HG03457 (cell line): ENCODE data around the gene CYTH4.

Experiments
- ATAC-seq: cut with Tn5 transposase; IDR thresholded peaks from one replicate; pipeline ENCODE4 v1.9.1; 2021; ENCODE audit warnings: moderate number of reproducible peaks; ENCODE audit not compliant: unreplicated experiment

CYTH4 gene

GRCh38 chr22:37267661-37268413 lies 14.5 kb upstream of the CYTH4 start:
- no peak for ATAC-seq

- ATAC-seq: no peak
These were observed 12.2 kb upstream of the CYTH4 start for GRCh38 chr22:37269936-37270678.

GRCh38 chr22:37270928-37271650 lies 11.2 kb upstream of the CYTH4 start:
- ATAC-seq: no peak

GRCh38 chr22:37273126-37273845 lies 9.0 kb upstream of the CYTH4 start:
- no peak for ATAC-seq

- no peak for ATAC-seq
These were observed 8.5 kb upstream of the CYTH4 start for GRCh38 chr22:37273846-37274225.

- no peak for ATAC-seq
These were observed 7.9 kb upstream of the CYTH4 start for GRCh38 chr22:37274380-37274862.

- no peak for ATAC-seq
These were observed 7.2 kb upstream of the CYTH4 start for GRCh38 chr22:37275134-37275533.

- no peak for ATAC-seq
These were observed 6.7 kb upstream of the CYTH4 start for GRCh38 chr22:37275622-37276021.

GRCh38 chr22:37276776-37277175 lies 5.5 kb upstream of the CYTH4 start:
- no peak for ATAC-seq

- no peak for ATAC-seq
These were observed 4.9 kb upstream of the CYTH4 start for GRCh38 chr22:37277384-37277783.

- no peak for ATAC-seq
These were observed 4.0 kb upstream of the CYTH4 start for GRCh38 chr22:37278261-37278660.

GRCh38 chr22:37279331-37280181 lies 2.8 kb upstream of the CYTH4 start:
- ATAC-seq: no peak

- no peak for ATAC-seq
These were observed 1.6 kb upstream of the CYTH4 start for GRCh38 chr22:37280718-37281117.

GRCh38 chr22:37281195-37281594 lies 1.1 kb upstream of the CYTH4 start:
- ATAC-seq: no peak

GRCh38 chr22:37281646-37282384 lies 493 bp upstream of the CYTH4 start:
- ATAC-seq: no peak

GRCh38 chr22:37283393-37283937 lies 1.2 kb downstream of the CYTH4 start:
- ATAC-seq: no peak

- ATAC-seq: no peak
These were observed 2.0 kb downstream of the CYTH4 start for GRCh38 chr22:37284126-37284804.

- ATAC-seq: no peak
These were observed 2.6 kb downstream of the CYTH4 start for GRCh38 chr22:37284805-37285355.
